Effector CD4-positive, alpha-beta T cell (primary cell): ENCODE measurements around the gene SOX8.
"Not testable (repeated sequence)": the region's sequence is repeated elsewhere in the genome, so short reads cannot be mapped to it uniquely, and the experiment has no call there.

ENCODE experiments used
- DNase-seq: peaks from one replicate; pipeline ENCODE4 v3.0.0-alpha.2; 2020

Gene SOX8

DNA sequence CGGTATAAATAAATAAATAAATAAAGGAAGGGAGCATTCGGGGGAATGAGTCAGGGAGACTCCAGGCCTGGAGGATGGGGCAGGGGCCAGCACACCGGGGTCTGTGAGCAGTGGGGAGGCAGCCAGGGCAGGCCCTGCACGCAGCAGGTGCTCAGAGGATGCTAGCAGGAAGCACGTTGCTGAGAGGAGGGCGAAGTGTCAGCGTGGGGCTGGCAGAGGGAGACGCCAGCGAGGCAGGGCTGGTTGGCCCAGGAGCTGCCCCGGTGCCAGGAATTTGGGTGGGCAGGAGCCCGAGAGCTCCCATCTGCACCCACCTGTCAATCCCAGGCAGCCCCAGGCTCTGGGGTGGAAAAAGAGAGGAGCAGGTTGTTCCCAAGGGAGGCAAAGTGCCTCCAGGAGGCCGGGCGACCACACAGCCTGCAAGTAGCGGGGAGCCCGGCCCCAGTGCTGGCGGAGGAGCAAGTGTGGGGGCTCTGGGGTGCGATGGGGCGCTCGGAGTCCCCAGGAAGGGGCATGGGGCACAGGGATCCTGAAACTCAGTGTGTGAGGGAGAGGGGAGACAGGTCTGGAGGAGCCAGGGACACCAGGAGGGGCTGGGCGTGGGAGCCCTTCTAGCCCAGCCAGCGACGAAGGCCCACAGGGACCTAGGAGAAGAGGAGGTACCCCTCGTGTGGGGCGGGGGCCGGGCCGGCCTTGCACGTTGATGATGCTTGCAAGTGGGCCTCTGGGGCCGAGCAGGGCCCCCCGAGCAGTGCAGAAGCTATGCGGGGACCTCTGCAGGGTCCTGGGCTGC is 28.0 kb downstream of the SOX8 start:
- no peak for DNase-seq

DNA sequence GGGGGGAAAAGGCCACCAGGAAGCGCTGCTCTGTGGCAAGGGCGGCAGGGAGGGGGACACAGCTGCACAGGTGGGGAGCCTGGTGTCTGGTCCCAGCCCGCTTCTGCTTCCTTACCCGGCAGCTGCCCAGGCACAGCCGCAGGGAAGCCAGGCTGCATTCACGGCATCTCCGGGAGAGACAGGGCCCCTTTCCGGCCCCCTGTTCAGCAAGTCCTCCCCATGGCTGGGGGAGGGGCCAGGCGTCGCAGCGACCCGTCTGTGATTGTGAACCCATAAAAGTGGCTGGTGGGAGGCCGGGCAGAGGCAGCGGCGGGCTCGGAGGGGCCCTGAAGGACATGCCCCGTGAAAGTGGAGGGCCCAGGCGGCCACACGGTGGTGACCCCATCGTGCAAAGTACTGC is 28.7 kb downstream of the SOX8 start:
- DNase-seq: no peak

- no peak for DNase-seq
Observed at GRCh38 chr16:1010815-1011214, 29.2 kb downstream of the SOX8 start.

GRCh38 chr16:1011316-1012082 is 29.9 kb downstream of the SOX8 start:
- DNase-seq: no peak

DNA sequence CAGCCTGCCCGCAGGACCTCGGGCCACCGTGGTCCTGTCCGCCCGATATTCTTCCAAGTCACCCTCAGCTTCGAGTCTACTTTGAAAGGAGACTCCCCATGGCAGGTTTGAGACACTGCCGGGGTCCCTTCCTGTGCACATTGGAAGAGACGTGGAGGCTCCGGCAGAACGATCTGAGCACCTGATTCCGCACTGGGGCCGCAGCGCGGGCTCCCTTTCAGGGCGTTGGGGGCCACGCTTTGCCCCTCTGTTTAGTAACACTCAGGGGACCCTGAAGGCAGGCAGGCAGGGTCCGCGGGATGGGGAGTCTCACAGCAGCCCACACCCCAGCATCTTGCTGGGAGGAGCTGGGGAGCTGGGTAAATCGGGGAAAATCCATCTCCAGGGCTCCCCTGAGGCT is 30.6 kb downstream of the SOX8 start:
- no peak for DNase-seq

DNA sequence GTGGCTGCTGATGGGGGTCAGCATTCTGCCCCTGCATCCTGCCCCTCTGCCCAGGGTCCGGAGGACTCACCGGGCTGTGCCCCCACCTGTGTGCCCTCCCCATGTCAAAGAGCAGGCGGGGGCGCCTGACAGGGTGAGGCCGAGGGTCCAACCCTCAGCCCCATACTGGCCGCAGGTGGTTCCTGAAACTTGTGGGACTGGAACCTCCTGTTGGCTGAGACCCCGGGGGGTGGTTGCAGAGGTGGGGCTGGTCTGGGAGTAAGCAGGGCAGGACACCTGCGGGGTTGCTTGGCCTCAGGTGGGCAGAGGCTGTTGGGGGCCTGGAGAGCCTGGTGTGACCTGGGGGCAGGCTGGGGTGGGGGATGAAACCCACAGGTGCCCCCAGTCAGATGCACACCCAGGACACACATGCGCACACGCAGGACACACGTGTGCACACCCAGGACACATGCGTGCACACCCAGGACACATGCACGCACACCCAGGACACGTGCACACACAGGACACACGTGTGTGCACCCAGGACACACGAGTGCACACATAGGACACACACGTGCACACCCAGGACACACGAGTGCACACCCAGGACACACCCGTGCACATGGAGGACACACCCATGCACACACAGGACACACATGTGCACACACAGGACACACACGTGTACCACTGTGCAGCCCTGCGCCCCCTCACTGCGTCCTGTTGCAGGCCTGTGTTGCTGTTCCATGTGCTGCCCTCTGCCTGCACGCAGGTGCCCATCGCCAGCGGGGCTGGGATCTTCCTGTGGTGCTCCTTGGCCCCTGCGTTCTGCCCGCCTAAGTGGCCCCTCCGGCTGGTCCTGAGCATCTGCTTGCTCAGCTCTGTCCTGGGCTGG is 31.4 kb downstream of the SOX8 start:
- no peak for DNase-seq

DNA sequence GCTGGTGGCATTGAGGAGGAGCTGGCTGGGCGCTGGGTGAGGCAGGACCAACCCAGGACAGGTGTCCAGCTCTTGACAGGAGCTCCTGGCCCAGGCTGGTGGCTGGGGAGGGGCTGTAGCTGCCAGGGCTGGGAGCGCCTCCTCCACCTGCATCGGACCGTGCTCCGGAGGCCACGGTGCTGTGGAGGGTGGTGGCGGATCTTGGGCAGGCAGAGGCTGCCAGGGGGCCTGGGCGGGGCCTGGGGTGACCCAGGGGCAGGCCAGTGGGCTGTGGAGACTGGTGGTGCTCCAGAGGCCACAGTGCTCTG is 32.0 kb downstream of the SOX8 start:
- no peak for DNase-seq

DNA sequence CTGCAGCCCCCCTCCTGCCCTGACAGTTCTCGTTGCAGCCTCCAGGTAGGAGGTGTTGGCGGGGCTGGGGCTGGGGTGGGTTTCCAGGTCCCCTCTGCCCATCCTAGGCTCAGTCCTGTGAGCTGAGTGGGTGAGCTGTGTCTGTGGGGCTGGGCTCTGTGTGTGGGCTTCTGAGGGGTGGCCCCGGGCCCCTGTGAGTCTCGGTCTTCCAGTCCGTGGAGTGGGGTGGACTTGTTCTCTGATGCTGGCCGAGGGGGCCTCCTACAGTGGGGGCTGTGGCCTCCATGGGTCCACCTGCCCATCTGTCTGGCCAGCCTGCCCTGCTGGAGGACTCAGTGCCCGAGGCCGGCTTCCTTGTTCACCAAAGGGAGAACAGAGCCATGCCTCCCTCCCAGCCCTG is 32.7 kb downstream of the SOX8 start:
- no peak for DNase-seq

DNA sequence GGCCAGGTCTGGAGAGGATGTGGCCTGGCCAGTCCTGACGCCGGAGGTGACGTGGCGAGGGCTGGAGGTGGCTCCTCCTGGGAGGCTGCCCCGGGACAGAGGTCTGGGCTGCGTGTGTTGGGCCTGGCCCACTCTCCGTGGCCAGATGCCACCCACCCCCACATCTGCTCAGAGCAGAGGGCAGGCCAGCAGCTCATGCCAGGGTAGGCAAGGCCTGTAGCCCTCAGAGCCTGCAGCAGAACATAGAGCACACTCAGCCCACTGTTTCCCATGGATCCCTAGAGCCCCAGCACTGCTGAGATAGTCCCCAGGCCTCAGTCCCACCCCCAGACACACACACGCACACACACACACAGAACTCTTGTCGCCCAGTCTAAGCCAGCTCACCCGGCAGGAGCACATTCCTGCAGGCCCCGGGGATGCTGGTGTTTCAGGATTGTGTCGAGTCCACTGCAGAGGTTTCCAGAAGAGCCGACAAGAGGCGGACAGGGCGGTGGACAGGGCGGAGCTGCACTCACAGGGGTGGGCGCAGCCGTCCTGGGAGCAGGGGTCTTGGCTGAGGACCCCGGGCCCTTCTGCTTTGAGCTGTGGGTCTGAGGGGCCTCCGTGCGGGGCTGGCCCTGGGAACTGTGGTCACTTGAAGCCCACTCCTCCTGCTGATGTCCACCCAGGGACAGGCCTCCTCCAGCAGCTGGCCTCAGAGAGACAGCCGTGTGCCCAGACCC is 33.4 kb downstream of the SOX8 start:
- DNase-seq: no peak

DNA sequence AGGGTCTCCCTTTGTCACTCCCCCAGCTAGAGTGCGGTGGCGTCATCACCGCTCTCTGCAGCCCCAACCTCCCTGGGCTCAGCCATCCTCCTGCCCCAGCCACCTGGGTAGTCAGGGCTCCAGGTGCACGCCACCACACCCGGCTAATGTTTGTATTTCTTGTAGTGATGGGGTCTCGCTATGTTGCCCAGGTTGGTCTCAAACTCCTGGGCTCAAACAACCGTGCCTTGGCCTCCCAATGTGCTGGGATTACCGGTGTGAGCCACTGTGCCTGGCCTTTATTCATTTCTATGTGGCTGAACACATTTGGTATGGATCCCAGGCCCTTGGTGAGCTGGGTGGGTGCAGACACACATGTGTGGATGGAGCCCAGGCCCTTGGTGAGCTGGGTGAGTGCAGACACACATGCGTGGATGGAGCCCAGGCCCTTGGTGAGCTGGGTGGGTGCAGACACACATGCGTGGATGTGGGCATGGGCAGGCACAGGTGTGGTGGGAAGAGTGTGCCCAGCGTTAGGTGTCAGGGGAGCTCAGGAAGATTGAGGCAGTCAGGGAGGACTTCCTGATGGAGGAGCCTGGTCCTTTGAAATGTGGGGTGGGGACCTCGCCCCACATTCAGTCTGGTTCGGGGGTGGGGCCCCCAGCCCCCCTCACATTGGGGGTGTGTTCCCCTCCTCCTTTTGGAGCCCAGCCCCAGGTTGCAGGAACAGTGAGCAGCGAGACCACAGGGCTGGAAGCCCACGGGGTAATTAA is 37.1 kb downstream of the SOX8 start:
- no peak for DNase-seq

- no peak for DNase-seq
Observed at GRCh38 chr16:1019231-1020090, 37.9 kb downstream of the SOX8 start.

- DNase-seq: no peak
Observed at GRCh38 chr16:1020091-1020399, 38.5 kb downstream of the SOX8 start.

GRCh38 chr16:1020591-1020990 is 39.0 kb downstream of the SOX8 start:
- DNase-seq: no peak

GRCh38 chr16:1021553-1022160 is 40.1 kb downstream of the SOX8 start:
- no peak for DNase-seq

GRCh38 chr16:1022466-1022865 is 40.9 kb downstream of the SOX8 start:
- no peak for DNase-seq

- DNase-seq: no peak
Observed at GRCh38 chr16:1024138-1024537, 42.6 kb downstream of the SOX8 start.

- DNase-seq: not testable (repeated sequence)
Observed at GRCh38 chr16:1025183-1025809, 43.7 kb downstream of the SOX8 start.

DNA sequence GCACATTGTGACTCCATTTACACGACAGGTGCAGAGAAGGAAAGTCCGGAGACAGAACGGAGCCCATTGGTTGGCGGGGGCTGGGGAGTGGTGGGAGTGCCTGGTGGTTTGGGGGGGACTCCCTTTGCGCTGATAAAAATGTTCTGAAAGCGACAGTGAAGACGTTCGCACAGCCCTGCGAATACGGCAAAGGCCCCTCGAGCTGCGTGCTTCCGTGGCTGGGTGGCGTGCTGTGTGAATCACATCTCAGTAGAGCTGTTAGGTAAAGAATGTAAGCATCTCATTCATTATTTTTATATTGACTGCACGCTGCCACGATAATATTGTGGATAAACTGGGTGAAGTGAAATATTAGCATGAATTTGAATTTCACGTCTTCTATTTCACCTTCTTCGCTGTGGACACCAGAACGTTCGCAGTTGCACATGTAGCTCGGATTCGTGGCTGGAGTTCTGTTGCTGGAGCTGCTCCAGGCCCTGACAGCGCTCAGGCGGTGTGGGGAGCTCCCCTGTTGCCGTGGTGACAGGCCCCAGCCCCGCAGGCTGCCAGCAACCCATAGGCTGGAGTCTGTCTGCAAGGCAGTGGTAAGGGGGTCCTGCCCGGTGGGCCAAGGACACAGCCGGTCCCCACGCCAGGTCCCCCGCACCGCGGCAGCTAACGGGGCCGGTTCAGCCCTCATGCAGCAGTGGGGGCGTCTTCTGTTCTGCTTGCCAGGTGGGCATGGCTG is 44.6 kb downstream of the SOX8 start:
- no peak for DNase-seq

- DNase-seq: no peak
Observed at GRCh38 chr16:1026784-1027500, 45.4 kb downstream of the SOX8 start.
